Psoas muscle (tissue), 8 donors: ENCODE data around the gene NFKBIL1. TPM values are rescaled to one million over a fixed set of nuclear protein-coding genes. Genes with fewer than 3 reads are reported as not detected.

Experiments
- ATAC-seq, 4 donors: fragments of 200-7000 bp; cut with Tn5 transposase; one replicate each; pipeline ENCODE4 v1.9.1; 2020; ENCODE audit warnings: moderate library complexity in 3 of 4, mild to moderate bottlenecking in 2 of 4
- DNase-seq, 2 donors: peaks; one replicate each; pipeline ENCODE4 v3.0.0-alpha.2; 2020
- H3K27ac ChIP-seq: fragments of 200-600 bp; one replicate; pipeline ENCODE4 v1.8.0; 2022
- H3K27me3 ChIP-seq, 3 donors: fragments of 200-600 bp in 1 of 3; one replicate each; pipeline versions ENCODE4 v1.6.1 to v1.8.0; 2013 to 2022; ENCODE audit warnings: low read length in 2 of 3, mild to moderate bottlenecking in 2 of 3, moderate library complexity in 1 of 3; ENCODE audit not compliant: insufficient read depth in 3 of 3
- H3K36me3 ChIP-seq, 2 donors: fragments of 200-600 bp in 1 of 2; one replicate each; pipeline versions ENCODE4 v1.6.1 to v1.8.0; 2013 to 2022; ENCODE audit warnings: low read depth in 1 of 2, mild to moderate bottlenecking in 1 of 2, moderate library complexity in 1 of 2; ENCODE audit not compliant: insufficient read depth in 1 of 2
- H3K4me1 ChIP-seq: fragments of 200-600 bp; one replicate; pipeline ENCODE4 v1.8.0; 2022
- H3K4me3 ChIP-seq: fragments of 200-600 bp; one replicate; pipeline ENCODE4 v1.8.0; 2022; ENCODE audit warnings: mild to moderate bottlenecking
- H3K9me3 ChIP-seq: fragments of 200-600 bp; one replicate; pipeline ENCODE4 v1.8.0; 2022
- WGBS, 3 donors: extraction: QIAGEN DNeasy Blood & Tissue Kit; methylation state at CpG; one replicate each; pipeline versions ENCODE4 v1.1.6 to v1.1.7; 2013; 5-methylcytosine and 5-hydroxymethylcytosine counted together
- intact Hi-C, 2 donors: fragments of 100-400 bp; cut with DNase I; formaldehyde crosslinking; loops; one replicate each; pipeline versions ENCODE4 v1.11.0 to v1.14.2; 2022
- polyA plus RNA-seq, 3 donors: library from polyadenylated mRNA; stranded (reverse); fragments of 200-250 nt; gene quantifications; one replicate each; pipeline ENCODE4 v1.2.3, GENCODE V29; 2013
- total RNA-seq, 4 donors: library from RNA; stranded (reverse); fragmentation: NEBNext Ultra II Directional in 2 of 4; extraction: Animal tissue kit (Norgen Biotek cat#: 25700) in 2 of 4; gene quantifications; one replicate each; pipeline versions ENCODE4 v1.2.1 to v1.2.4, GENCODE V29; 2021 to 2023
- TF ChIP-seq, protein P1 (sequence below): fragments of 200-600 bp; IDR thresholded peaks from one replicate; pipeline ENCODE4 v1.8.0; 2022; ENCODE audit warnings: antibody characterized with exemption
- donor health status: healthy with polysubstance abuse.
- donor health status: DM: no; HTN: no; CAD: no; lungs with moderate emphysema.
- donor health status: Bipolar disorder and iron deficiency.
- donor health status: healthy.
- donor health status: DM: yes; HTN: yes; CAD: no.
- donor health status: DM: no; HTN: no; CAD: no.
- donor health status: DM: no; HTN: no; CAD: no.
- donor health status: DM: yes; HTN: yes; CAD: no.

Gene NFKBIL1
- total and polyA plus RNA-seq, 7 donors = 13.7 to 29.3 (median 19.1) TPM

DNA sequence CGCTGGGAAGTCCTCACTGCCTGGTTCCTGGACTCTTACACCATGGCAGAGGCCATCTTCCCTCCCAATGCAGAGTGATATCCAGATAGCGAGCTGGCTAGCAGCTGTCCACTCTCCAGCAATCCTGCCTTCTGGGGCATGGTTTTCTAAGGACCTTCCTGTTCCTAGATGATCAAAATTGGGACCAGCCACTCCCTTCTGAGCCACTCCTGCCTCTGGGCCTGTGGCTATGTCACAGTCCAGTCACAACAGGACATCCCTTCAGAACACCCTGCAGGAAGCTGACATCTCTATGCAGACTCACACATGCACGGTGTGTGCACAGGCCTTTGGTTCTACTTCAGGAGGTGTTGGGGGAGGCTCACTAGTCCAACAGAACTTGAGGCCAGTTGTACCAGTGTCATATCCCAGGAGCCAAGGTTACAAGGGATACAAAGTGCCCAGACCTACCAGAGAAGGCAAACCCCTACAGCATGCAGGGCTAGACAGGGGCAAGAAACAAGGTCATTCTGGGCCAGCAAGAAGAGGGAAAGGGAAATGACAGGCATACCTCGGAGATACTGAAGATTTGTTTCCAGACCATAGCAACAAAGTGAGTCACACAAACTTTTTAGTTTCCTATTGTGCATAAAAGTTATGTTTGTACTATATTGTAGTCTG is 21.3 kb upstream of the NFKBIL1 start:
- no peak for DNase-seq
- intact Hi-C loops = no loop called here
- TF ChIP-seq, protein P1, sequence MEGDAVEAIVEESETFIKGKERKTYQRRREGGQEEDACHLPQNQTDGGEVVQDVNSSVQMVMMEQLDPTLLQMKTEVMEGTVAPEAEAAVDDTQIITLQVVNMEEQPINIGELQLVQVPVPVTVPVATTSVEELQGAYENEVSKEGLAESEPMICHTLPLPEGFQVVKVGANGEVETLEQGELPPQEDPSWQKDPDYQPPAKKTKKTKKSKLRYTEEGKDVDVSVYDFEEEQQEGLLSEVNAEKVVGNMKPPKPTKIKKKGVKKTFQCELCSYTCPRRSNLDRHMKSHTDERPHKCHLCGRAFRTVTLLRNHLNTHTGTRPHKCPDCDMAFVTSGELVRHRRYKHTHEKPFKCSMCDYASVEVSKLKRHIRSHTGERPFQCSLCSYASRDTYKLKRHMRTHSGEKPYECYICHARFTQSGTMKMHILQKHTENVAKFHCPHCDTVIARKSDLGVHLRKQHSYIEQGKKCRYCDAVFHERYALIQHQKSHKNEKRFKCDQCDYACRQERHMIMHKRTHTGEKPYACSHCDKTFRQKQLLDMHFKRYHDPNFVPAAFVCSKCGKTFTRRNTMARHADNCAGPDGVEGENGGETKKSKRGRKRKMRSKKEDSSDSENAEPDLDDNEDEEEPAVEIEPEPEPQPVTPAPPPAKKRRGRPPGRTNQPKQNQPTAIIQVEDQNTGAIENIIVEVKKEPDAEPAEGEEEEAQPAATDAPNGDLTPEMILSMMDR = no peak
- no peak overlapping the region for H3K27ac ChIP-seq
- no peak for ATAC-seq
- peaks cover 0 to 17% of the 10 kb centered on the region in 2 donors for H3K36me3 ChIP-seq
- no peaks in the 10 kb centered on the region for H3K9me3 ChIP-seq
- no peaks in the 10 kb centered on the region for H3K27me3 ChIP-seq
- WGBS, 3 donors = 62 to 66% (median 66%) methylated on average over 4 of the region's 4 CpGs
- no peak overlapping the region for H3K4me3 ChIP-seq
- H3K4me1 ChIP-seq = no peaks in the 10 kb centered on the region

DNA sequence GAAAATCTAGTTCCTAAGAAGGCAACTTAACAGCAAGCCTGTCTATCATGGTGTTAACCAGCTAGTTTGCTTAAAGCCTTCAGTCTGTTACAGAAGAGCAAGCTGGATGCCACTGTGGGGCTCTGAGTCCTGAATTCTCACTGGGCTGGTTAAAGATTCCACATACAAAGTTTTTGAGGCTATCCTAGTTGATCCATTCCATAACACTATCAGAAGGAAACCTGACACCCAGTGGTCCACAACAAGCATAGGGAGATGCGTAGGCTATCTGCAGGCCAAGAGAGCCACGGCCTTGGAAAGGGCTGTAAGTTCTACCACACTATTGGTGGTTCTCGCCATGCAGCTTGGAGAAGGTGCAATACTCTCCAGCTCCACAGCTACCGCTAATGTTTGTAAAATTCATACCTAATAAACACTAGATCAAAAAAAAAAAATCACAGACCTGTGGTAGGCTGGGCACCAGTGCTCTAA is 19.1 kb upstream of the NFKBIL1 start:
- Histone ChIP-seq H3K36me3 (peaks cover 7 to 40% of the 10 kb centered on the region in 2 donors), H3K4me3 (no peak overlapping the region), H3K9me3 (no peaks in the 10 kb centered on the region), H3K27ac (no peak overlapping the region), H3K27me3 (no peaks in the 10 kb centered on the region), H3K4me1 (no peaks in the 10 kb centered on the region)
- TF ChIP-seq, protein P1 = no peak
- 79 to 84% (median 84%) methylated on average over 4 of the region's 4 CpGs for WGBS, 3 donors
- peak; percentile 6 to 18 (median 13) for ATAC-seq
- DNase-seq = no peak
- intact Hi-C loops = no loop called here

DNA sequence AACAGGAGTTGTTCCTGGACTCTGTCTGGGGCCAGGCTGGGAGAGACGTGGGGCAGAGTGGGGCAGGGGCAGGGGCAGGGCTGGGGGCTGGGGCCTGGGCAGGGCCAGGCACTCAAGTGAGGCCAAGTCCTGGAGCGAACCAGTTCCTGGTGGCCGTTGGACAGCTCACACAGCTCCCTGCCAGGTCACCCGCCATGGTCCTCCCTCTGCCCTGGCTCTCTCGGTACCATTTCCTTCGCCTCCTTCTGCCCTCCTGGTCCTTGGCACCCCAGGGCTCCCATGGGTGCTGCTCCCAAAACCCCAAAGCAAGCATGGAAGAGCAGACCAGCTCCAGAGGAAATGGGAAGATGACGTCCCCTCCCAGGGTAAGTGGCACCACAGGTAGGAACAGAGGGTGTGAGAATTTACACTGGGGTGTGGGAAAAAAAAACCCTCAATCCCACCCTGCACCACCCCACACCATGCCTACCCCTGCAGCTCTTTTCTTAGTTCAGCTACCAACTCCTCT is 18.5 kb upstream of the NFKBIL1 start, which contains the start of gene MCCD1:
MCCD1 (plus strand) TSS at position 142 of the 508 bp plus-strand sequence; CDS start at position 195, 53 bp downstream.
- 45 to 63% (median 61%) methylated on average over 5 to 7 of the region's 7 CpGs for WGBS, 3 donors
- intact Hi-C loops = no loop called here

DNA sequence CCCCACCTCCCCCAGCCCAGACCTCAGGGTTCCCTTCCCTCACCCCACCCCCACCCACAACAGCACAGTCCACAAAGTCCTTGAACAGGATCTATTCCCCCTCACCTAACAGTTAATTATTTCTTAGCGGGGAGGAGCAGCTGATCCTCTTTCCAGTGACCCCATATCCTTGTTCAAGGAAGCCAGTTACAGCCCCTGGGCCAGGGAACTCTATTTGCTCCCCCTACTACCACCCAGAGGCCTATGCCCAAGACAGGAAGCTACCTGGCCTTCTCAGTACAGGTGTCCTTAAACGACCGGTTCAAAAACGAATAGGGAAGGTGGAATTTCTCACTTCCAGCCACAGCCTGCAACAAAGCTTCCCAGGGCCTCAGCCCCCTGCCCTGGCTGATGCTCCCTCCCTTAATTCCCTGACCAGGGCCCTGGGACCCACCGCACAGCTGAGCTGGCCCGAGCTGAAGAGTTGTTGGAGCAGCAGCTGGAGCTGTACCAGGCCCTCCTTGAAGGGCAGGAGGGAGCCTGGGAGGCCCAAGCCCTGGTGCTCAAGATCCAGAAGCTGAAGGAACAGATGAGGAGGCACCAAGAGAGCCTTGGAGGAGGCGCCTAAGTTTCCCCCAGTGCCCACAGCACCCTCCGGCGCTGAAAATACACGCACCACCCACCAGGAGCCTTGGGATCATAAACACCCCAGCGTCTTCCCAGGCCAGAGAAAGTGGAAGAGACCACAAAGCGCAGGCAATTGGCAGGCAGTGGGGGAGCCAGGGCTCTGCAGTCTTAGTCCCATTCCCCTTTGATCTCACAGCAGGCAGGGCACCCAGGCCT is 17.9 kb upstream of the NFKBIL1 start:
- H3K27me3 ChIP-seq = no peaks in the 10 kb centered on the region
- WGBS, 3 donors = 40 to 45% (median 44%) methylated on average over 12 of the region's 12 CpGs
- H3K4me3 ChIP-seq = no peak overlapping the region
- no peak overlapping the region for H3K27ac ChIP-seq
- DNase-seq (no peak), ATAC-seq (peak; percentile 17 to 36 (median 28))
- H3K9me3 ChIP-seq = no peaks in the 10 kb centered on the region
- TF ChIP-seq, protein P1 = no peak
- intact Hi-C loops = no loop called here
- H3K4me1 ChIP-seq = no peaks in the 10 kb centered on the region
- H3K36me3 ChIP-seq = peaks cover 10 to 52% of the 10 kb centered on the region in 2 donors

More for the DNA sequence above, 18.5 kb upstream of the NFKBIL1 start, which contains the start of gene MCCD1:
- Histone ChIP-seq H3K4me1 (no peaks in the 10 kb centered on the region), H3K27me3 (no peaks in the 10 kb centered on the region), H3K36me3 (peaks cover 10 to 45% of the 10 kb centered on the region in 2 donors), H3K9me3 (no peaks in the 10 kb centered on the region), H3K4me3 (no peak within 1 kb of the TSS), H3K27ac (no peak within 1 kb of the TSS)
- TF ChIP-seq, protein P1 = no peak
- DNase-seq (no peak), ATAC-seq (peak; percentile 28 to 55 (median 40))
